Measurements from ENCODE around the gene MTAP.

The MTAP gene

DNA sequence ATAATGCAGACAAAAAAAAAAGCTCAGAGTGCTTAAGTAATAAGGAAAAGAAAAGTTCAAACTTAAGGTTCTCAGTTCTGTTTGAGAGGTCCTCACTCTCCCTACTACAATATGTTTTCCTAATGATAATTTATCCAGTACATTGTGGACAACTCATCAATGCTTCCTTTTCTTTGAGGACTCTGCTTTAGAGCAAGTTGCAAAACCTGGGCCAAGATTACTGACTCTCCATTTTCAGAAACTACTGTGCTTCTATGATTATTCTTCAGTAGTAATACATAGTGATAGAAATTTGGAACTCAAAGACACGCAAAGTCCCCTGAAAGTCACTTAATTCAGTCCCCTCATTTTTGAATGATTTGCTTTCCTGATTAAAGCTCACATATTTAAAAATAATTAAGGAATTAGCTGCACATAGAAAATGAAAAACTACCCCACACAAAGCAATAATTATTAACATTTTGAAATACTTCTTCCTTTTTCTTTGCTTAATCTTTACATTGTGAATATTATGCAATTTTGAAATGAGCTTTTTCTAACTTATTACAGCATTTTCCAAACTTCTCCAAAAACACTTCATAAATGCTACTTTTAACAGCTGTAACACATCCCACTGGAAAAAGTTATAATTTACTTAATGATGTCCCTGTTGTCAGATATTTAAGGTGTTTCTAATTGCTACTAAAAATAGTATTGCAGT is 180.6 kb downstream of the MTAP start:
- H3K36me3 ChIP-seq (ENCODE audit: control insufficient read depth in 2 of 2, insufficient read depth in 2 of 2, low read length in 2 of 2): no peaks in the 10 kb centered on the region
- no peaks in the 10 kb centered on the region for H3K4me1 ChIP-seq (ENCODE audit: control insufficient read depth, insufficient read depth, low read length)
- peaks cover 10 to 59% of the 10 kb centered on the region in 2 donors for H3K27me3 ChIP-seq (ENCODE audit: control insufficient read depth in 1 of 2, insufficient read depth in 2 of 2, low read length in 2 of 2)
- no peak overlapping the region for H3K9ac ChIP-seq (ENCODE audit: low read length in 2 of 2)
- H3K27ac ChIP-seq (ENCODE audit: low read length): no peak overlapping the region
- no peaks in the 10 kb centered on the region for H3K9me3 ChIP-seq (ENCODE audit: control insufficient read depth in 2 of 2, low read length in 2 of 2)
- no peak overlapping the region for H3K4me3 ChIP-seq (ENCODE audit: low read length in 2 of 2)

DNA sequence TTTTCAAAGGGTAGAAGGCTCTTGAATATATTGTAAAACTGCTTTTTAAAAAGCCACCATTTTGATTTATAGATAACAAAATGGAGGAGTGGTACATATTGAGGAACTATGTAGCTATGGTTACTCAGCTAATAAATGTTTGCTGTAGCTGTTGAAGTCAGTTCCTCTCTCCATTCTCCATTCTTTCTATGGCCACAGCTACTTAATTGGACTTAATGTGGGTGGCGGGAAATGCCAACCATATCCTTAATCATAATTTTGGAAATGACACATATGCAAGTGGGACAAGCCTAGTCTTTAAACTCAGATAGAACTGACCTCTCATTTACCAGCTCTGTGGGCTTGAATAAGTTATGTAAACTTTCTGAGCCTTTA is 181.1 kb downstream of the MTAP start:
- H3K9me3 ChIP-seq (ENCODE audit: control insufficient read depth in 2 of 2, low read length in 2 of 2): no peaks in the 10 kb centered on the region
- H3K27ac ChIP-seq (ENCODE audit: low read length): no peak overlapping the region
- no peak overlapping the region for H3K4me3 ChIP-seq (ENCODE audit: low read length in 2 of 2)
- no peaks in the 10 kb centered on the region for H3K36me3 ChIP-seq (ENCODE audit: control insufficient read depth in 2 of 2, insufficient read depth in 2 of 2, low read length in 2 of 2)
- peaks cover 11 to 63% of the 10 kb centered on the region in 2 donors for H3K27me3 ChIP-seq (ENCODE audit: control insufficient read depth in 1 of 2, insufficient read depth in 2 of 2, low read length in 2 of 2)
- H3K9ac ChIP-seq (ENCODE audit: low read length in 2 of 2): no peak overlapping the region
- no peaks in the 10 kb centered on the region for H3K4me1 ChIP-seq (ENCODE audit: control insufficient read depth, insufficient read depth, low read length)

DNA sequence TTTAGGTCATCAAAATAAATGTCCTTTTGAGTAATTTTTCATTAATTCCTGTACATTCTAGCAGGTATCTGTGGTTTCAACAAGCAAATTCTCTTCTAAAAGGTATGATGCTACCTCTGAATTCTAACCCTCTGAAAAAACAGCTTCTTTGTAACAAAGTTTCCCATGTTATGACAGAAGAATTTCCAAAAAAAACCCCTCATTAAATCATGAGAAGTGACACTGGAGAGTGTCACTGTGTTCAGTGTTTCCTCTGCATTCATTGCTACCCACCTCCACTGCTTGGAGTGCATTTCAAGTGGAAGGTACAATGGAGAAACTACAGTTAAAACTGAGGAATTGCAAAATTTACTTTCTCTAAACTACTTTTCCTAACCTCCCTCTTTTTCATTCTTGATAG is 181.7 kb downstream of the MTAP start:
- Histone ChIP-seq H3K27ac (ENCODE audit: low read length) (no peak overlapping the region), H3K4me3 (ENCODE audit: low read length in 2 of 2) (no peak overlapping the region), H3K9ac (ENCODE audit: low read length in 2 of 2) (no peak overlapping the region), H3K9me3 (ENCODE audit: control insufficient read depth in 2 of 2, low read length in 2 of 2) (no peaks in the 10 kb centered on the region), H3K4me1 (ENCODE audit: control insufficient read depth, insufficient read depth, low read length) (no peaks in the 10 kb centered on the region), H3K36me3 (ENCODE audit: control insufficient read depth in 2 of 2, insufficient read depth in 2 of 2, low read length in 2 of 2) (no peaks in the 10 kb centered on the region), H3K27me3 (ENCODE audit: control insufficient read depth in 1 of 2, insufficient read depth in 2 of 2, low read length in 2 of 2) (peaks cover 8 to 63% of the 10 kb centered on the region in 2 donors)

DNA sequence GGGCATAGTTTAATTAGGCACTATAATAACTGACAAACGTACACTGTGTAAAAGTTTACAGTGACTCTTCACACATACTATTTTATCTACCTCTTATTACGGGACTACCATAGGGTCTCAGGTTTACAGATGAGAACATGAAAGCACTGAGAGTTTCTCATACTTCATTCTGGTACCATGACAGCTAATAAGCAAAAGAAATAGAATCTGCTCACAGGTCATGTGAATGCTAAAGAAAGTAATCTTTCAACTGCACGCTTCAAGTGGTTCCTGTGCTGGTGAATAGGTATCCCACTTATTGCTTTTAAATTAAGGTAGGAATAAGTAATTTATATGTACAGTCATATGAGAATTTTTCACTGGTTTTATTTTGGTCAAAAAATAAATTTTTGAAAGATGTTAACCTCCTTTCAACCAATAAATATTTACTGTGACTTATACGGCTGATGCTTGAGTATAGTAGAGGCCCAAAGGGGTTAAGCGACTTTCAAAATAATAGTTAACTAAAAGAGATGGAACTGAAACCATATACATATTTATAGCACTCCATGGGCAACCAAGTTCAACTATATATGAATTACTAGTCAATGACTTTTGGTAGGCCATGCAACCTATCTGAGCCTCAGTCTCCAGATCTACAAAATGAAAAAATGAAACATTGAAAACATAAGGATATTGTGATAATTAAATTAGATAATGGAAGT is 183.7 kb downstream of the MTAP start:
- H3K4me1 ChIP-seq (ENCODE audit: control insufficient read depth, insufficient read depth, low read length): no peaks in the 10 kb centered on the region
- no peak overlapping the region for H3K9ac ChIP-seq (ENCODE audit: low read length in 2 of 2)
- H3K27me3 ChIP-seq (ENCODE audit: control insufficient read depth in 1 of 2, insufficient read depth in 2 of 2, low read length in 2 of 2): peaks cover 16 to 68% of the 10 kb centered on the region in 2 donors
- no peak overlapping the region for H3K27ac ChIP-seq (ENCODE audit: low read length)
- H3K9me3 ChIP-seq (ENCODE audit: control insufficient read depth in 2 of 2, low read length in 2 of 2): no peaks in the 10 kb centered on the region
- no peak overlapping the region for H3K4me3 ChIP-seq (ENCODE audit: low read length in 2 of 2)
- H3K36me3 ChIP-seq (ENCODE audit: control insufficient read depth in 2 of 2, insufficient read depth in 2 of 2, low read length in 2 of 2): no peaks in the 10 kb centered on the region
